Hepatocyte (in vitro differentiated cells): ENCODE results near the gene LRRIQ1.

ENCODE experiments used
- CTCF ChIP-seq: fragments of 200-600 bp; sonication (generic); IDR thresholded peaks from 2 replicates; pipeline ENCODE4 v1.5.1; 2016; ENCODE audit warnings: antibody characterized with exemption, mild to moderate bottlenecking; ENCODE audit not compliant: poor library complexity
- EZH2 ChIP-seq: fragments of 200-600 bp; sonication (generic); IDR thresholded peaks from 2 replicates; pipeline ENCODE4 v1.6.1; 2016; ENCODE audit warnings: antibody characterized with exemption, mild to moderate bottlenecking, borderline replicate concordance
- EZH2phosphoT487 ChIP-seq: fragments of 200-600 bp; sonication (generic); IDR thresholded peaks from one replicate; pipeline ENCODE4 v1.6.1; 2018; ENCODE audit warnings: antibody characterized with exemption, mild to moderate bottlenecking, low read depth, moderate library complexity; ENCODE audit not compliant: unreplicated experiment, severe bottlenecking

- no peak for TF ChIP-seq CTCF
- TF ChIP-seq EZH2: no peak
- TF ChIP-seq EZH2phosphoT487: no peak
Measured at GRCh38 chr12:85274315-85274651, 238.1 kb downstream of the LRRIQ1 start.
